Suprapubic skin (tissue), 4 donors: ENCODE measurements around the gene ZBTB17. TPM values are rescaled to one million over a fixed set of nuclear protein-coding genes. Genes with fewer than 3 reads are reported as not detected.

Experiments used
- DNase-seq, 2 donors: peaks; one replicate each; pipeline ENCODE4 v3.0.0-alpha.2; 2019; ENCODE audit warnings: low spot score in 2 of 2
- H3K27ac ChIP-seq: fragments of 200-600 bp; sonication (generic); one replicate; pipeline ENCODE4 v1.5.1; 2019
- H3K27me3 ChIP-seq: fragments of 200-600 bp; sonication (generic); one replicate; pipeline ENCODE4 v1.5.1; 2019
- H3K36me3 ChIP-seq: fragments of 200-600 bp; sonication (generic); one replicate; pipeline ENCODE4 v1.5.1; 2019
- H3K4me1 ChIP-seq: fragments of 200-600 bp; sonication (generic); one replicate; pipeline ENCODE4 v1.5.1; 2019
- H3K4me3 ChIP-seq: fragments of 200-600 bp; sonication (generic); one replicate; pipeline ENCODE4 v1.5.1; 2019; ENCODE audit warnings: mild to moderate bottlenecking
- H3K9me3 ChIP-seq: fragments of 200-600 bp; sonication (generic); one replicate; pipeline ENCODE4 v1.5.1; 2019
- EP300 ChIP-seq: sonication (generic); formaldehyde crosslinking; IDR thresholded peaks from one replicate; pipeline ENCODE4 v1.6.1; 2017; ENCODE audit warnings: antibody characterized with exemption
- POLR2A ChIP-seq, 2 donors: fragments of 450-650 bp; IDR thresholded peaks; one replicate each; pipeline ENCODE4 v1.6.1; 2017; ENCODE audit warnings: antibody characterized with exemption in 2 of 2, mild to moderate bottlenecking in 2 of 2, moderate library complexity in 2 of 2
- POLR2AphosphoS5 ChIP-seq, 3 donors: sonication (generic); formaldehyde crosslinking; IDR thresholded peaks; one replicate each; pipeline ENCODE4 v1.6.1; 2017; ENCODE audit warnings: antibody characterized with exemption in 3 of 3
- WGBS: methylation state at CpG from one replicate; pipeline ENCODE4 v1.1.5; 2018; 5-methylcytosine and 5-hydroxymethylcytosine counted together
- total RNA-seq, 4 donors: library from RNA; depleted of rRNA; stranded (reverse); fragments of >200 nt; gene quantifications; one replicate each; pipeline ENCODE4 v1.1.0, GENCODE V29; 2016
- TF ChIP-seq, protein P1 (sequence below), 2 donors: fragments of 200-600 bp in 1 of 2; fragments of 450-650 bp in 1 of 2; sonication (generic) in 1 of 2; IDR thresholded peaks; one replicate each; pipeline ENCODE4 v1.5.1; 2016 to 2019; ENCODE audit warnings: antibody characterized with exemption in 2 of 2, mild to moderate bottlenecking in 1 of 2, moderate library complexity in 1 of 2

ZBTB17 gene
- total RNA-seq, 4 donors from 2014 or later, result 27.2 to 44.4 (median 34.1) TPM

DNA sequence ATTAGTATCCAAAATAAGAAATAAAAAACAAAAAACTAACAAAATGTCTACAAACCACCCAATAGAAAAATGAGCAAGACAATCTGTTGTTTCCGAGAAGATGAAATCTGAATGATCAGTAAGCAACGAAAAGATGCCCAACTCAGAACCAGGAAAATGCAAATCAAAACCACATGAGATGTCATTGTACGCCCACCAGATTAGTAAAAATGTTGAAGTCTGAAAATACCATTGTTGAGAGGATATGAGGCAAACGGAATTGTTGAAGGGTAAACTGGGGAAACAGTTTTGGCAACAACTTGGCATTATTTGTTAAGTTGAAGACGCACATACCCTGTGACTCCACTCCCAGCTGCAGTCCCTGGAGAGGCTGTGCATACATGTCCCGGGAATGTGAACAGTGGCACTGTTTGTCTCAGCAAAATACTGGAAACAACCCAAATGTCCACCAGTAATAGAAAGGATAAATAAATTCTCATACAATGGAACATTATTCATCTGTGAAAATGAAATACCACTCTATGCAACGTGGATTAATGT lies 10.6 kb downstream of the ZBTB17 start:
- Histone ChIP-seq H3K27me3 (no peaks in the 10 kb centered on the region), H3K4me3 (no peak overlapping the region), H3K27ac (peak overlapping the region; percentile 69), H3K4me1 (peaks cover 36% of the 10 kb centered on the region), H3K36me3 (peaks cover 17% of the 10 kb centered on the region), H3K9me3 (no peaks in the 10 kb centered on the region)
- peak in 1 of 2 donors; percentile 79 for DNase-seq
- WGBS, result 37% methylated on average over 7 of the region's 7 CpGs
- peak in 2 of 3 donors; percentile 56 to 70 for TF ChIP-seq POLR2AphosphoS5 (IDR thresholded peaks at IDR 0.05)
- TF ChIP-seq EP300, result no peak

- no peak for TF ChIP-seq POLR2A (IDR thresholded peaks at IDR 0.05)
- no peak for TF ChIP-seq EP300
- TF ChIP-seq POLR2AphosphoS5 (IDR thresholded peaks at IDR 0.05), result no peak
- TF ChIP-seq, protein P1, sequence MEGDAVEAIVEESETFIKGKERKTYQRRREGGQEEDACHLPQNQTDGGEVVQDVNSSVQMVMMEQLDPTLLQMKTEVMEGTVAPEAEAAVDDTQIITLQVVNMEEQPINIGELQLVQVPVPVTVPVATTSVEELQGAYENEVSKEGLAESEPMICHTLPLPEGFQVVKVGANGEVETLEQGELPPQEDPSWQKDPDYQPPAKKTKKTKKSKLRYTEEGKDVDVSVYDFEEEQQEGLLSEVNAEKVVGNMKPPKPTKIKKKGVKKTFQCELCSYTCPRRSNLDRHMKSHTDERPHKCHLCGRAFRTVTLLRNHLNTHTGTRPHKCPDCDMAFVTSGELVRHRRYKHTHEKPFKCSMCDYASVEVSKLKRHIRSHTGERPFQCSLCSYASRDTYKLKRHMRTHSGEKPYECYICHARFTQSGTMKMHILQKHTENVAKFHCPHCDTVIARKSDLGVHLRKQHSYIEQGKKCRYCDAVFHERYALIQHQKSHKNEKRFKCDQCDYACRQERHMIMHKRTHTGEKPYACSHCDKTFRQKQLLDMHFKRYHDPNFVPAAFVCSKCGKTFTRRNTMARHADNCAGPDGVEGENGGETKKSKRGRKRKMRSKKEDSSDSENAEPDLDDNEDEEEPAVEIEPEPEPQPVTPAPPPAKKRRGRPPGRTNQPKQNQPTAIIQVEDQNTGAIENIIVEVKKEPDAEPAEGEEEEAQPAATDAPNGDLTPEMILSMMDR (IDR thresholded peaks at IDR 0.05), result no peak
- peaks cover 36% of the 10 kb centered on the region for H3K4me1 ChIP-seq
These were observed 11.8 kb downstream of the ZBTB17 start for GRCh38 chr1:15963968-15964648.

DNA sequence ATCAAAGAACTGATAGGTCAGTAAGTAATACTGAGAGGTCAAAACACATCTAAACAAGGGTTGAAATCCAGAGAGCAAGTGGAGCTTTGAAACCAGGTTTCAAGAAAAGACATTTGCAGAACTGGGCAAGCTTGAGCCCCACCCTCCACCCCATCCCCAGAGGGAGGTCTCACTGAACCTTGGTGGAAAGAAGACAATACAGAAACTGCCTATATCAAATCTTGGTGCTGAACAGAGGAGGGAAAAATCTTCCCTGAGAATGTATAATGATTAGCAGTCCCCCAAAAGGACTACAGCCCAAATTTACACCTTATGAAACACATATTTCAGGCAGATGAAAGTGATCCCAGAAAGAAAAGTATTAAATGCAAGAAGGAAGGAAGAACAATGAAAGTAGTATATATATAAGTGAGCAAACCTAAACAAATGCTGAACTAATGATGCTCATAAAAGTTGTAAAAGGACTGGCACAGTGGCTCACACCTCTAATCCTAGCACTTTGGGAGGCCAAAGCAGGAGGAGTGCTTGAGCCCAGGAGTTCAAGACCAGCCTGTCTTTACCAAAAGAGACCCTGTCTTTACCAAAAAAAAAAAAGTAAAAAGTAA lies 12.4 kb downstream of the ZBTB17 start:
- H3K27me3 ChIP-seq, result no peaks in the 10 kb centered on the region
- peaks cover 40% of the 10 kb centered on the region for H3K4me1 ChIP-seq
- no peak for DNase-seq
- H3K27ac ChIP-seq, result no peak overlapping the region
- TF ChIP-seq POLR2A (IDR thresholded peaks at IDR 0.05) (no peak), EP300 (no peak), POLR2AphosphoS5 (IDR thresholded peaks at IDR 0.05) (no peak)
- TF ChIP-seq, protein P1 (IDR thresholded peaks at IDR 0.05), result no peak
- H3K36me3 ChIP-seq, result peaks cover 5% of the 10 kb centered on the region
- no peaks in the 10 kb centered on the region for H3K9me3 ChIP-seq
- no peak overlapping the region for H3K4me3 ChIP-seq

More at GRCh38 chr1:15963968-15964648, 11.8 kb downstream of the ZBTB17 start:
- Histone ChIP-seq H3K27ac (peak overlapping the region; percentile 69), H3K4me3 (no peak overlapping the region), H3K9me3 (no peaks in the 10 kb centered on the region), H3K27me3 (no peaks in the 10 kb centered on the region), H3K36me3 (peaks cover 9% of the 10 kb centered on the region)
- DNase-seq, result peak in 1 of 2 donors; percentile 70
- 73% methylated on average over 10 of the region's 10 CpGs for WGBS

GRCh38 chr1:15962671-15963362 lies 13.1 kb downstream of the ZBTB17 start:
- Histone ChIP-seq H3K4me3 (no peak overlapping the region), H3K27me3 (no peaks in the 10 kb centered on the region), H3K36me3 (peaks cover 5% of the 10 kb centered on the region), H3K4me1 (peaks cover 47% of the 10 kb centered on the region), H3K9me3 (no peaks in the 10 kb centered on the region), H3K27ac (no peak overlapping the region)
- 90% methylated on average over 8 of the region's 8 CpGs for WGBS
- TF ChIP-seq POLR2A (IDR thresholded peaks at IDR 0.05), result no peak
- TF ChIP-seq POLR2AphosphoS5 (IDR thresholded peaks at IDR 0.05), result no peak
- no peak for TF ChIP-seq EP300
- TF ChIP-seq, protein P1 (IDR thresholded peaks at IDR 0.05), result no peak
- no peak for DNase-seq

GRCh38 chr1:15962176-15962575 lies 13.7 kb downstream of the ZBTB17 start:
- 96% methylated on average over 6 of the region's 6 CpGs for WGBS
- DNase-seq, result no peak
- peaks cover 47% of the 10 kb centered on the region for H3K4me1 ChIP-seq
- TF ChIP-seq, protein P1 (IDR thresholded peaks at IDR 0.05), result no peak
- no peak for TF ChIP-seq POLR2AphosphoS5 (IDR thresholded peaks at IDR 0.05)
- TF ChIP-seq EP300, result no peak
- no peak for TF ChIP-seq POLR2A (IDR thresholded peaks at IDR 0.05)
- no peaks in the 10 kb centered on the region for H3K27me3 ChIP-seq
- H3K36me3 ChIP-seq, result peaks cover 8% of the 10 kb centered on the region
- H3K9me3 ChIP-seq, result no peaks in the 10 kb centered on the region
- no peak overlapping the region for H3K4me3 ChIP-seq
- H3K27ac ChIP-seq, result no peak overlapping the region
